Liver (tissue), 9 donors: ENCODE measurements around the gene ELAVL1. TPM values are rescaled to one million over a fixed set of nuclear protein-coding genes. Genes with fewer than 3 reads are reported as not detected.

Source experiments
- DNase-seq: peaks from one replicate; pipeline ENCODE4 v3.0.0-alpha.2; 2017; ENCODE audit warnings: low spot score
- H3K27ac ChIP-seq, 2 donors: one replicate each; pipeline ENCODE4 v1.7.0; 2013; ENCODE audit warnings: inconsistent platforms in 2 of 2, low read length in 2 of 2, control low read depth in 1 of 2, low read depth in 1 of 2, mild to moderate bottlenecking in 1 of 2
- H3K27me3 ChIP-seq, 4 donors: one replicate each; pipeline versions ENCODE4 v1.6.1 to v1.7.0; 2013; ENCODE audit warnings: low read length in 3 of 4, inconsistent platforms in 1 of 4, mild to moderate bottlenecking in 1 of 4, moderate library complexity in 1 of 4; ENCODE audit not compliant: control insufficient read depth in 4 of 4, insufficient read depth in 4 of 4
- H3K36me3 ChIP-seq, 4 donors: one replicate each; pipeline versions ENCODE4 v1.6.1 to v1.7.0; 2013; ENCODE audit warnings: low read length in 3 of 4, mild to moderate bottlenecking in 3 of 4, low read depth in 1 of 4, moderate library complexity in 1 of 4; ENCODE audit not compliant: control insufficient read depth in 4 of 4, insufficient read depth in 3 of 4
- H3K4me1 ChIP-seq, 4 donors: one replicate each; pipeline versions ENCODE4 v1.6.1 to v1.7.0; 2013; ENCODE audit warnings: low read length in 3 of 4, mild to moderate bottlenecking in 3 of 4, moderate library complexity in 1 of 4; ENCODE audit not compliant: control insufficient read depth in 4 of 4, insufficient read depth in 4 of 4
- H3K4me3 ChIP-seq, 3 donors: one replicate each; pipeline versions ENCODE4 v1.6.1 to v1.7.0; 2013; ENCODE audit warnings: low read length in 3 of 3, control low read depth in 1 of 3, low read depth in 1 of 3, mild to moderate bottlenecking in 1 of 3
- H3K9ac ChIP-seq, 2 donors: one replicate each; pipeline ENCODE4 v1.7.0; 2013; ENCODE audit warnings: low read length in 2 of 2, mild to moderate bottlenecking in 2 of 2, moderate library complexity in 2 of 2, control low read depth in 1 of 2, low read depth in 1 of 2
- H3K9me3 ChIP-seq, 4 donors: one replicate each; pipeline versions ENCODE4 v1.6.1 to v1.7.0; 2013; ENCODE audit warnings: low read length in 3 of 4; ENCODE audit not compliant: control insufficient read depth in 4 of 4
- ATF3 ChIP-seq: IDR thresholded peaks from 2 replicates; pipeline ENCODE4 v1.6.1; 2016; ENCODE audit warnings: antibody characterized with exemption
- CTCF ChIP-seq: fragments of 150-350 bp; IDR thresholded peaks from 2 replicates; pipeline ENCODE4 v1.5.1; 2017; ENCODE audit warnings: improper control_type of control experiment, low read depth, low read length; ENCODE audit not compliant: missing input control
- EGR1 ChIP-seq, 2 donors: IDR thresholded peaks; 2 replicates each; pipeline ENCODE4 v1.6.1; 2016 to 2018; ENCODE audit warnings: antibody characterized with exemption in 2 of 2, low read depth in 2 of 2
- FOXA1 ChIP-seq: IDR thresholded peaks from 2 replicates; pipeline ENCODE4 v1.6.1; 2016; ENCODE audit warnings: antibody characterized with exemption
- FOXA2 ChIP-seq: IDR thresholded peaks from 2 replicates; pipeline ENCODE4 v1.6.1; 2016; ENCODE audit warnings: antibody characterized with exemption
- GABPA ChIP-seq, 2 donors: IDR thresholded peaks in 1 of 2; conservative IDR thresholded peaks in 1 of 2; 2 replicates each; pipeline ENCODE4 v1.6.1; 2016; ENCODE audit warnings: antibody characterized with exemption in 2 of 2, mild to moderate bottlenecking in 1 of 2, moderate library complexity in 1 of 2
- HNF4A ChIP-seq, 2 donors: conservative IDR thresholded peaks; 2 replicates each; pipeline ENCODE4 v1.6.1; 2016; ENCODE audit warnings: antibody characterized with exemption in 2 of 2, mild to moderate bottlenecking in 2 of 2
- HNF4G ChIP-seq: IDR thresholded peaks from 2 replicates; pipeline ENCODE4 v1.6.1; 2016; ENCODE audit warnings: antibody characterized with exemption
- JUND ChIP-seq, 2 donors: IDR thresholded peaks; 2 replicates each; pipeline ENCODE4 v1.6.1; 2016; ENCODE audit warnings: antibody characterized with exemption in 2 of 2
- NR2F2 ChIP-seq: IDR thresholded peaks from 2 replicates; pipeline ENCODE4 v1.6.1; 2016; ENCODE audit warnings: antibody characterized with exemption
- RAD21 ChIP-seq, 2 donors: IDR thresholded peaks; 2 replicates each; pipeline ENCODE4 v1.6.1; 2016; ENCODE audit warnings: antibody characterized with exemption in 2 of 2, mild to moderate bottlenecking in 2 of 2
- REST ChIP-seq: IDR thresholded peaks from 2 replicates; pipeline ENCODE4 v1.6.1; 2016; ENCODE audit warnings: antibody characterized with exemption, mild to moderate bottlenecking
- RXRA ChIP-seq, 2 donors: IDR thresholded peaks; 2 replicates each; pipeline ENCODE4 v1.6.1; 2017 to 2018; ENCODE audit warnings: antibody characterized with exemption in 2 of 2, mild to moderate bottlenecking in 1 of 2
- SP1 ChIP-seq: IDR thresholded peaks from 2 replicates; pipeline ENCODE4 v1.6.1; 2018; ENCODE audit warnings: antibody characterized with exemption, mild to moderate bottlenecking
- TAF1 ChIP-seq: conservative IDR thresholded peaks from 2 replicates; pipeline ENCODE4 v1.6.1; 2016; ENCODE audit warnings: antibody characterized with exemption, mild to moderate bottlenecking
- YY1 ChIP-seq: IDR thresholded peaks from 2 replicates; pipeline ENCODE4 v1.6.1; 2016; ENCODE audit warnings: antibody characterized with exemption, mild to moderate bottlenecking
- ZBTB33 ChIP-seq: IDR thresholded peaks from 2 replicates; pipeline ENCODE4 v1.6.1; 2016; ENCODE audit warnings: antibody characterized with exemption
- WGBS: extraction: QIAGEN DNeasy Blood & Tissue Kit; methylation state at CpG from one replicate; pipeline ENCODE4 v1.1.7; 2013; 5-methylcytosine and 5-hydroxymethylcytosine counted together
- polyA plus RNA-seq, 2 donors: library from polyadenylated mRNA; stranded (reverse) in 1 of 2; unstranded in 1 of 2; fragments of 200-250 nt in 1 of 2; fragments of >200 nt in 1 of 2; fragmentation: Nextera tagmentation in 1 of 2; extraction: Ambion mirVana in 1 of 2; gene quantifications; one replicate each; pipeline versions ENCODE4 v1.2.1 to v1.2.3, GENCODE V29; 2013 to 2015
- total RNA-seq, 2 donors: library from RNA; depleted of rRNA; stranded (reverse); fragments of >200 nt; gene quantifications; one replicate each; pipeline ENCODE4 v1.2.3, GENCODE V29; 2014
- TF ChIP-seq, protein P1 (sequence below): IDR thresholded peaks from 2 replicates; pipeline ENCODE4 v1.6.1; 2016; ENCODE audit warnings: antibody characterized with exemption
- donor health status: healthy.
- donor health status: healthy.
- donor health status: healthy.
- donor health status: healthy.
- donor health status: healthy.

ELAVL1 gene
- total RNA-seq = 10 to 100 TPM; 21.2 to 33.7 TPM
- 10 to 100 TPM; 14.4 to 17.0 TPM for polyA plus RNA-seq

GRCh38 chr19:8005534-8006256 is at the start of gene ELAVL1:
Gene ELAVL1 (minus strand): TSS chr19:8005641. CDS start chr19:7991815, 13,826 bp downstream.
- DNase-seq = peak; percentile 93
- WGBS = under 1% methylated on average over 98 of the region's 98 CpGs
- Histone ChIP-seq H3K9ac (peak within 1 kb of the TSS; percentile 32 to 84), H3K4me1 (peaks cover 11 to 42% (median 37%) of the 10 kb centered on the region in 4 donors), H3K4me3 (peak within 1 kb of the TSS; percentile 70 to 94 (median 83)), H3K27me3 (no peaks in the 10 kb centered on the region), H3K9me3 (no peaks in the 10 kb centered on the region), H3K27ac (peak within 1 kb of the TSS; percentile 21 to 69), H3K36me3 (no peaks in the 10 kb centered on the region)
- no peak for TF ChIP-seq REST
- no peak for TF ChIP-seq TAF1
- peak; percentile 29 to 77 for TF ChIP-seq GABPA (IDR thresholded peaks at IDR 0.05 in 1 of 2, conservative IDR thresholded peaks at IDR 0.05 in 1 of 2)
- TF ChIP-seq RXRA (IDR thresholded peaks at IDR 0.05) = no peak

DNA sequence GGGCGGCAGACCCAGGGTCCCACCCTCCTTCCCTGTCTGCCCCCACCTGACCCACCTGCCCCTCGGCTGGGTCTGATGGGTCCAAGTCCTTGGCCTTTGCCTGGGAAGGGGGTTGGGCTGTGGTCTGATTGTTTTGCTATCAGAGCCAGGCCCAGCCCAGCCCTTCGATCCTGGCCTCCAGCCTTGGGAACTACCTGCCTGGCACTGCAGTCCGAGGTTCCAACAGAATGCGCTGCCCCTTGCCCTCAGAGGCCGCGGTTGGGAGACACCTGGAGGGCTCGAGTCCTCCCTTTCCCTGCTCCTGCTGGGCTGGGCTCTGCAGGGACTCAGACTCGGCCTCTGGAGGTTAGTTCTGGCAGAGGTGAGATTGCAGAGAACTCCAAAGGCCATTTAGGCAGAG is 48.7 kb upstream of the ELAVL1 start:
- no peaks in the 10 kb centered on the region for H3K36me3 ChIP-seq
- DNase-seq = peak; percentile 57
- H3K4me1 ChIP-seq = peaks cover 2 to 26% (median 17%) of the 10 kb centered on the region in 4 donors
- 21% methylated on average over 9 of the region's 9 CpGs for WGBS
- H3K4me3 ChIP-seq = no peak overlapping the region
- H3K9me3 ChIP-seq = no peaks in the 10 kb centered on the region
- TF ChIP-seq EGR1 (IDR thresholded peaks at IDR 0.05; ENCODE audit: low read depth in 2 of 2) (no peak), YY1 (no peak), NR2F2 (no peak), HNF4A (conservative IDR thresholded peaks at IDR 0.05) (peak; percentile 88 to 95), HNF4G (peak; percentile 80), FOXA1 (no peak), ATF3 (no peak), ZBTB33 (no peak), GABPA (IDR thresholded peaks at IDR 0.05 in 1 of 2, conservative IDR thresholded peaks at IDR 0.05 in 1 of 2) (no peak), CTCF (no peak), RAD21 (IDR thresholded peaks at IDR 0.05) (peak in 1 of 2 donors; percentile 15), REST (no peak), FOXA2 (no peak), SP1 (no peak), TAF1 (no peak), RXRA (IDR thresholded peaks at IDR 0.05) (peak; percentile 72 to 74), JUND (IDR thresholded peaks at IDR 0.05) (no peak)
- TF ChIP-seq, protein P1, sequence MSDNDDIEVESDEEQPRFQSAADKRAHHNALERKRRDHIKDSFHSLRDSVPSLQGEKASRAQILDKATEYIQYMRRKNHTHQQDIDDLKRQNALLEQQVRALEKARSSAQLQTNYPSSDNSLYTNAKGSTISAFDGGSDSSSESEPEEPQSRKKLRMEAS = no peak
- no peak overlapping the region for H3K9ac ChIP-seq
- H3K27me3 ChIP-seq = no peaks in the 10 kb centered on the region
- H3K27ac ChIP-seq = no peak overlapping the region
